Right hindlimb (tissue), 1 donor: ENCODE data around the gene LILRB2.
"Not testable (repeated sequence)": the region's sequence is repeated elsewhere in the genome, so short reads cannot be mapped to it uniquely, and the experiment has no call there.

Experiments used
- DNase-seq: peaks from one replicate; pipeline ENCODE4 v3.0.0-alpha.2; 2018

LILRB2 gene

DNA sequence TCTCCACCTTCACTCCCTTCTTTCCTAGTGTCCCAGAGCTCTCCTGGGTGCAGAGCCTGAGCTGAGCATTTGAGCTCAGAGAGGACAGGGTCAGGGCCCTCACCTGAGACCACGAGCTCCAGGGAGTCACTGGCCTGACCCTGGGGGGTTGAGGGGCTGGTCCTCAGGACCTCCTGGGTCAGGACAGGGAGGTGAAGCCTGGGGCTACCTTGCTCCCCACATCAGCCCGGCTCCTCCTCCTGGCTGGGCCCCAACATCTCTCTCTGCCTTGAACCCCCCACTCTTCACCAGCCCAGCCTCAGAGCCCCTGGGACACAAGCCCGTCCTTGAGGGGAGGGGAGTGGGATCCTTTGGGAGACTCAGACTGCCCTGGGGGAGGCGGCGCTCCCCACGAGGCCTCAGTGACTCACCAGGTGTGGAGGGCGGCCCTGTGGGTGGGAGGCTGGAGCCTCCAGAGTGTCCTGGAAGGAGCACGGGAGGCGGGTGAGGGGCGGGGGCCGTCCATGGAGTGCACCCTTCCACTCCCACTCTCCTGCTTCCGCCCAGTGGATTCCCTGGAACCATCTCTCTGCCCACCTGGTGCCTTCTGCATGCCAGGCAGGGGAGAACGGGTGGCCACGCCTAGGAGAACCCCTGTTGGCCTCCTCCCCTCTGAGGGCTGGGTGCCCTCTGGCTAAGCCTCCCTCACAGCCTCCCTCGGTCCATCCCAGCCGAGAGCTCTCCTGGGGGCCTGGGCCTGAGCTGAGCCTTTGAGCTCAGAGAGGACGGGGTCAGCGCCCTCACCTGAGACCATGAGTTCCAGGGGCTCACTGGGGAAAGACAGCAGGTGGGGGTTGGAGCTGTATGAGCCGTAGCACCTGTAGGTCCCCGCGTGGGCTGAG is 41.2 kb downstream of the LILRB2 start:
- DNase-seq: not testable (repeated sequence)

DNA sequence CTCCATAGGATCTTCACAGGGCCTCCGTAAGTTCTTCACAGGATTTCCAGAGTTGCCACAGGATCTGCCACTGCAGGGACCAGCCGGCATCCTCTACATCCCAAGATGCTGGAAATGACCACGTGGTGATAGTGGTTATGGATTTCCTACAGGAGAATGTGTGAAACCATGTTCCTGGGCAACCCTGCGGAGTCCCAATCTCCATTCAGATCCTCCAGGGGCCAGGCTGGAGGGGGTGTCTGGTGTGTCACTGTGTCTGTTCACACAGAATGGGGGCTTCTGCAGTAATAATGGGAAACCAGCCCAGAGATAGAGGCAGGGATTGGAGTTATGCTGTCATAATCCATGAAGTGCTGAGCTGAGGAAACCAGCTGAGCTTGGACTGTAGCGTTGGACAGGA is 47.0 kb downstream of the LILRB2 start:
- no peak for DNase-seq

DNA sequence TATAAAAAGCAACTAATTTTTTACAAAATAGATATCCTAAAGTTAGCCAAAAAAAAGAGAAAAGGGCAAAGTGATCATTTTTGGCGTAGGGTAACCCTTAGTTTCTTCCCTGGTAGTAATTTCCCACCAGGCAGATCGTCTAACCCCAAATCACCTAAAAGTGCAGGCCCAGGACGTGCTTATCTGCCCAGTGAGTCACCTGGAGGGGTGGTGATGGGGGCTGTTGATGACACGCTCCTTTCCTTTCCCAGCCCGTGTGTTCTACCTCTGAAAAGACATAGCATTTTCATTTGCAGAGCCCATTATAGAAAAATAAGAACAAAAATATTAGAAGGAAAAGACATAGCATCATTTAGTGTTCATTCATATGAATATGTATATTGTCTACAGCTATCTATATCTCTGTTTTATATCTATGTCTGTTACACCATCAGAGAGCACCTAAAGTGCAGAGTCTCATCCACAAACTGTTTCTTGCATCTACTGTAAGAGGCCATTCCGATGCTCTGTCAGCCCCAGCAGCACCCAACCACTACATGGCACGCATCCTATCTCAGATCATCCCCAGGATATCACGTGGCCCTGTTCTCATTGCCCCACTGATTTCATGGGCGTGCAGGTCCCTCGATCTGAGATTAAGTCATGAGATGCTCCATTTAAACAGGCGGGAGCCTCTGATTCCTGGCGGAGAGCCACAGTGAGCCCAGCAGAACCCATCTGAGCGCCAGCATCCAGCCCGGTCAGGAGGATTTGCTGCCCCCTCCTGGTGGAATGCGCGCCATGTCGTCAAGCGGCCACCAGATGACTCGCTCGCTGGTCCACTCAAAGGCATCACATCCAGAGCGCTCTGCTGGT is 49.6 kb downstream of the LILRB2 start:
- DNase-seq: peak; percentile 60

DNA sequence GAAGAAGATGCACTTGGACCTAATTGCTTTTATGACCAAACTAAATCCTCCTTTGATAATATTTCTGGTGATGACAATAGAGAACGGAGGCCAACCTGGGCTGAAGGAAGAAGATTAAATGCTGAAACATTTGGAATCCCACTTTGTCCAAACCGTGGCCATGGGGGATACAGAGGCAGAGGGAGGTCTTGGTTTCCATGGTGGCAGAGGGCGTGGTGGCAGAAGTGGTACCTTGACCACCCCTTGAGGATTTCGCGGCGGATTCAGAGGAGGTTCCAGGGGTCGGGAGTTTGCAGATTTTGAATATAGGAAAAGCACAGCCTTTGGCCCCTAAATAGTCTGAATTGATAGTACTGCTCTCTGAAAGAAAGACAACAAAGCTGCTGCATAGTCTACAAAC is 50.9 kb downstream of the LILRB2 start:
- DNase-seq: no peak

DNA sequence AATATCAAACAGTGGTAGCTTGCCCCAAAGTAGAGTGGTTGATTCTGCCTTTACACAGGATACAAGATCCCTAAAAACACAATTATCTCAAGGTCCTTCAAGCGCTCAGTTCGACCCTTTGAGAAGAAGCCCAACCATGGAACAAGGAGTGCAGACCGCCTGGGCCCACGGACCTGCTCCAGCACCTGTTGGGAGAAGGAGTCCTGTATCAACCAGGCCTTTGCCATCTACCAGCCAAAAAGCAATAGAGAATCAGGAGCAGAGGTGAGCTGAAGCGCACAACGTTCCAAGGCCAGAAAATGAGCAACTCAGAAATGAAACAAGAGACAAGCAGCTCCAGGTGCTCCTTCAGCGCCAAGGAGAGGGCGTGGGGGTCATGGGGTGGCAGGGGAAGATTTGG is 51.8 kb downstream of the LILRB2 start:
- no peak for DNase-seq

DNA sequence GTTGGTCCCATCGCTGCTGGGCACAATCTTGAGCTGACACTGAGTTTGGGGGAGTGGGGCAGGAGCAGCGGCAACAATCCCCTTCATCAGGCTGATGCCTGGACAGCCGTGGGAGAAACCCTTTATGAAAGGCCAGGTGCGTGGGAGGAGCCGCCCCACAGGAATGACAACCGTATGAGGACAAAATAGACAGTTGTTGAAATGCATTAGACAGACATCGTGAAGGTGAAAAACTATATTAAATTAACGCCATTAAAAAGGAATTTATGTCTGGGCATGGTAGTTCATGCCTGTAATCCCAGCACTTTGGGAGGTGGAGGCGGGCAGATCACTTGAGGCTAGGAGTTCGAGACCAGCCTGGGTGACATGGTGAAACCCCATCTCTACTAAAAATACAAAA is 56.3 kb downstream of the LILRB2 start:
- DNase-seq: not testable (repeated sequence)

DNA sequence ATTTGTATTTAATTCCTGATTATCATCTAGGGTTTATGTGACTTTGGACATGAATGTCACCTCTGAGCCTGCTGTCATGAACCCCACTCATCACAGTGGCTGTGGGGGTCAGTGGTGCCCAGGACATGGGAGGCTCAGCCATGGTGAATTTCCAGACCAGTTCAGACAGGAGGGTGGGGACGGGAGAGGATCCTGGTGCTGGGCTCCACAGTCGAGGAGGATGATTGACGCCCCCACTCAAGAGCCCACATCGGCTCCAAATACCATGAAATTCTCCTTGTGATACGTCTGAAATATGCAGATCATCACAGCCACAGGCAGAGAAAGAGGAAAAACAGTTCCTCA is 57.0 kb downstream of the LILRB2 start:
- not testable (repeated sequence) for DNase-seq
